HG03135 (cell line): ENCODE measurements around the gene UBA7.
A peak's percentile ranks its signal among the peaks of the same experiment; 100 is the strongest.
"Not testable (repeated sequence)": the region's sequence is repeated elsewhere in the genome, so short reads cannot be mapped to it uniquely, and the experiment has no call there.

Experiments
- ATAC-seq: cut with Tn5 transposase; IDR thresholded peaks from one replicate; pipeline ENCODE4 v1.9.1; 2021; ENCODE audit warnings: mild to moderate bottlenecking, moderate library complexity; ENCODE audit not compliant: unreplicated experiment

Gene UBA7, protein sequence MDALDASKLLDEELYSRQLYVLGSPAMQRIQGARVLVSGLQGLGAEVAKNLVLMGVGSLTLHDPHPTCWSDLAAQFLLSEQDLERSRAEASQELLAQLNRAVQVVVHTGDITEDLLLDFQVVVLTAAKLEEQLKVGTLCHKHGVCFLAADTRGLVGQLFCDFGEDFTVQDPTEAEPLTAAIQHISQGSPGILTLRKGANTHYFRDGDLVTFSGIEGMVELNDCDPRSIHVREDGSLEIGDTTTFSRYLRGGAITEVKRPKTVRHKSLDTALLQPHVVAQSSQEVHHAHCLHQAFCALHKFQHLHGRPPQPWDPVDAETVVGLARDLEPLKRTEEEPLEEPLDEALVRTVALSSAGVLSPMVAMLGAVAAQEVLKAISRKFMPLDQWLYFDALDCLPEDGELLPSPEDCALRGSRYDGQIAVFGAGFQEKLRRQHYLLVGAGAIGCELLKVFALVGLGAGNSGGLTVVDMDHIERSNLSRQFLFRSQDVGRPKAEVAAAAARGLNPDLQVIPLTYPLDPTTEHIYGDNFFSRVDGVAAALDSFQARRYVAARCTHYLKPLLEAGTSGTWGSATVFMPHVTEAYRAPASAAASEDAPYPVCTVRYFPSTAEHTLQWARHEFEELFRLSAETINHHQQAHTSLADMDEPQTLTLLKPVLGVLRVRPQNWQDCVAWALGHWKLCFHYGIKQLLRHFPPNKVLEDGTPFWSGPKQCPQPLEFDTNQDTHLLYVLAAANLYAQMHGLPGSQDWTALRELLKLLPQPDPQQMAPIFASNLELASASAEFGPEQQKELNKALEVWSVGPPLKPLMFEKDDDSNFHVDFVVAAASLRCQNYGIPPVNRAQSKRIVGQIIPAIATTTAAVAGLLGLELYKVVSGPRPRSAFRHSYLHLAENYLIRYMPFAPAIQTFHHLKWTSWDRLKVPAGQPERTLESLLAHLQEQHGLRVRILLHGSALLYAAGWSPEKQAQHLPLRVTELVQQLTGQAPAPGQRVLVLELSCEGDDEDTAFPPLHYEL

DNA sequence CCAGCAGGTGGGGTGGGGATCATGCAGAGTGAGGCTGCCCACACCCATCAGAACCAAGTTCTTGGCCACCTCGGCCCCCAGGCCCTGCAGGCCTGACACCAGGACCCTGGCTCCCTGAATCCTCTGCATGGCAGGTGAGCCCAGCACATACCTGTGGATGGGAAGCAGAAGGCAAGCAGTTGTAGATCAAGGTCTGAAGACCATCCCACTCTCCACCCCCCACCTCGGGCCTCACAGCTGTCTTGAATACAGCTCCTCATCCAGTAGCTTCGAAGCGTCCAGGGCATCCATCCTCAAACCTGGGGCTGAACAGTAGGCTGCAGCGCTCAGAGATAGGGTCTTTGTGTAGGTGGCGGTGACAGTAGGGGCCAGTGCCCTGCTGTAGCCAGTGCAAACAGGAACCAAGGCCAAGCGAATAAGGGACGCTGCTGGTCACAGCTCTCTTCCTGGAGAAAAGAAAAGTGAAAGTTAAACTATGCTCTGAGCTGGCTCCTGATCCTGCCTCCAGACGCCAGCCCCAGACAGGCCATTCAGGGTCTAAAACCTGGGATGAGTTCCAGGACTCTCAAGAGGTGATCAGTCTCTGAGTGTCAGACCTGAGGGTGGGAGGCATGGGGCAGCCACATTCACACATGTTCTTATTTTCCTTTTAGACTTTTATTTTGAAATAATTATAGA, at the start of gene UBA7:
Gene UBA7, minus strand, starts transcription at position 457 of the 678 bp plus-strand sequence. Its CDS starts 166 bp downstream, at position 291.
- ATAC-seq, result no peak

DNA sequence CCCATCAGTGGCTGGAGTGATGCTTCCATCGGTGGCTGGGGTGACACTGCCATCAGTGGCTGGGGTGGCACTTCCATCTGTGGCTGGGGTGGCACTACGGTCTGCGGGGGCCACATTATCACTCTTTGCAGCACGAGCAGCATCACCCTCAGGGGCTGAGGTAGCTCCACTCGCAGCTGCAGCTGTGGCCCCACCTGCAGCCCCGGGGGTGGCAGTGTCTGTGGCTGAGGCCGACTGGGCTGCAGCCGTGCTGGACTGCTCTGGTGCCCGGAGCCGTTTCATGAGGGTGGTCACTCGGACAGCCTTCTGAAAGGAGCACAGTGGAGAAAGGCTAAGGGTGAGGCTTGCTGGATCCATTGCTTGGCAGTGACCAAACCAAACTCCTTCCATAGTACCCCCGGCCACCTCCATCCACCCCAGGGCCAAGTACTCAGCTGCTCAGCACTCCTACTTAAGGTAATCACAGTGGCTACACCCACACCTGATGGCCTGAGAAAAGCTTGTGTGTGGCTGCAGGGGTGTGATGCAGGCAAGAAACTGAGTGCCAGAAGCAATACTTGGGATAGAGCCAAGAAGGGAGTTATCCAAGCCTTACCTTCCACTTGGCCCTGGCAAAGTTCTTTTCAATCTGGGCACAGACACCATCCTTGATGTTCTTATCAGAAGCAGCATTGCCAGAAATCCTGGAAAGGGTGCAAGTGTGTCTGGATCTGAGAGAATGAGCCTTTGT, 46.0 kb upstream of the UBA7 start:
- ATAC-seq, result no peak

GRCh38 chr3:49856181-49857005, 42.6 kb upstream of the UBA7 start, which contains the start of gene TRAIP:
TSS of gene TRAIP (minus strand) at chr3:49856564. CDS start at chr3:49856453, 111 bp downstream.
- peak; percentile 95 for ATAC-seq

- no peak for ATAC-seq
Observed at GRCh38 chr3:49855662-49856061, 41.9 kb upstream of the UBA7 start.

- ATAC-seq, result no peak
Observed at GRCh38 chr3:49845694-49846093, 31.9 kb upstream of the UBA7 start.

GRCh38 chr3:49844464-49845183, 30.9 kb upstream of the UBA7 start:
- ATAC-seq, result no peak

DNA sequence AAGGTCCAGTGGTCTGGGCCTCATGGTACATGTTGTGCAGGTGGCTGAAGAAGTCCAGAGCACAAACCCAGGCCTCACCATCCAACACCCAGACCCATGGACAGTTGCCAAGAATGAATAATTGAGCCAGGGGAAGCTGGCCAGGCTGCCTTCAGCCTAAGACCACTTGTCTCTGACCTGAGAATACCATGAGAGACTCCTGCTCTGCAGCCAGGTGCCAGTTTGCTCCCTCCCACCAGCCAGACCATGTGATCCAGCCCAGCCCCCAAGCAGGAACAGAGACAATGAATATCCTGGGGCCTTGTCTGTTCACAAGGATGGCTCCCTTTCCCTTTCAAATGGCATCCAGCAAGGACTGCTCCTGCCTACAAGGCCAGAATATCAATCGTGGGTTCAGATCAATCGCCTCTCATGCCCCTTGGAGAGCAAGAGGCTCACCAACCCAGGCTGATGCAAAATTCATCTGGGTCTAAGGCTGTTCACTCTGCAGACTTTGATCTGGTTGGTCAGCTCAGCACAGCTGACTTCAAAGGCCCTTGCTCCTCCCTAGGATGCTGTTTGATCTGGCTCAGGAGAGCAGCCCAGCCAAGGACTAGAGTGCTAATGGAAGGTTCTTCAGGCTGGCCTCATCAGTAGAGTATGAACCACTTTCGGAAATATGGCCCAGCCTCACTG, 29.2 kb upstream of the UBA7 start:
- ATAC-seq, result no peak

GRCh38 chr3:49841806-49842205, 28.1 kb upstream of the UBA7 start:
- ATAC-seq, result no peak

DNA sequence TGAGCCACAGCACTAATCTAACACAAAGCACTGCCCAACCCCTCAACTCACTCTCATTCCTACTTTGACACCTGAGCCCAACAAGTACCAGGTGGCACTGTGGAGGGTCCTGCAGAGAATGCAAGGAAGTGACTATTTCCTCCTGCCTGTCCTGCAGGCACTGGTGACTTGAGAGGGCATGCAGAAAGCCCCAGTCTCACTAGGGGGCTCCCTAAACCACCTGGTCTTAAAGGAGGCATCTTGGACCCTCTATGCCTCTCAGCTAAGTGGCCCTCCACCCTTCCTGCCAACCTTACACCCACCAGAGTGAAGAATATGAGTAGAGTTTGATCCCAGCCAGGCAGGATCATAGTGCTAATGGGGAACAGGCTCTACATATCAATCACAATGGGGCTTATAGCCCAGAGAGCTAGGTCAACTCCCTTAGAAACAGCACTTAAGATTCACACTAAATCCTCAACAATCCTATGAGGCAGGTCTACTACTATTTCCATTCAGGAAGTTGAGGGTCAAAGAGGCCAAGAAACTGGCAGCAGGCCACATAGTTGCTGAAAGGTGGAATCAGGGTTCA, 27.5 kb upstream of the UBA7 start:
- ATAC-seq, result no peak

GRCh38 chr3:49840388-49840787, 26.6 kb upstream of the UBA7 start:
- ATAC-seq, result no peak

DNA sequence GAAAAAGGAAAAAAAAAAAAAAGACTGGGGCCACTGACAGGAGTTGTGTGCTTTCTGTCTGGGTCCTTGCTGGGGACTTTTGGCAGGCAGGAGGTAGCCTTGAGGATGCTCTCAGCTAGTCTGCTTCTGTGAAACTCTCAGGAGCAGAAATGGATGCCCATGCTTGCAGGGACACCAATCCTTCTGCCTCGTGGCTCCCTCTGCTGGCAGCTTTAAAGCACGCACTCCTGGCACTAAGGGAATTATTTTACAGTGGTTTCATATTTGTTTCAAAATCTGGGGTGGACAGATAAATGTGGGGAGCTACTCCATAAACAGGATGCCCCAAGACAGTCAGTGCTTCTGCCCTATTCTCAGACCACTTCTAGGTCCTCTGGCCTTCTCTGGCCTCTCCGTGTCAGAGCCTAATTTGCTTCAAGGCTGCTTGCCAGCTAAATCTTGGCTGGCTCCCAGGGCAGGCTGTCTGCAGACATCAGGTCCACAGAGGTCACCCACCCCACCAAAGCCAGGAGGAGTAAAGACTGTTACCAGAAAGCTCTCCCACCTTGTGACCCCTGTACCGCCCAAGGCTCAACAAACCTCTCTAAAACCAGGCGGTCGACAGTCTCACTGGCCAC, 25.5 kb upstream of the UBA7 start:
- no peak for ATAC-seq

DNA sequence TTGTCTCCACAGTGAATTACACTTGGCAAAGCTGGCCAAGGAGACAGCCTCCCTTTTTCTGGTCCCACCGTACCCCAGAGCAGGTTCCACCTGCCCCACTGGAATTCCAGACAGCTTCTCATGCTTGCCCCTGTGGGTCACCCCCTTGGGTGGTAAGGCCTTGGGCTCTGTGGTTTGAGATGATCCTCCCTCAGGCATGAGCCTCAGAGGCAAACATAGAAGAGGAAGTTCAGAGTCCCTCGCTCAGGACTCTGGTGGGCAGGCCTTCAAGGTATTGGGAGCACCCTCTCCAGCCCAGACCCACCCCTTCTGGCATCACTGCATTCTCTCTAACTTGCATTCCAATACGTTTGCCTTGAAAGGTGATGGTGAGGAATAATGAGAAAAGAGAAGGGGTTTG, 17.6 kb upstream of the UBA7 start:
- ATAC-seq, result no peak

- no peak for ATAC-seq
Observed at GRCh38 chr3:49826016-49826415, 12.3 kb upstream of the UBA7 start.

DNA sequence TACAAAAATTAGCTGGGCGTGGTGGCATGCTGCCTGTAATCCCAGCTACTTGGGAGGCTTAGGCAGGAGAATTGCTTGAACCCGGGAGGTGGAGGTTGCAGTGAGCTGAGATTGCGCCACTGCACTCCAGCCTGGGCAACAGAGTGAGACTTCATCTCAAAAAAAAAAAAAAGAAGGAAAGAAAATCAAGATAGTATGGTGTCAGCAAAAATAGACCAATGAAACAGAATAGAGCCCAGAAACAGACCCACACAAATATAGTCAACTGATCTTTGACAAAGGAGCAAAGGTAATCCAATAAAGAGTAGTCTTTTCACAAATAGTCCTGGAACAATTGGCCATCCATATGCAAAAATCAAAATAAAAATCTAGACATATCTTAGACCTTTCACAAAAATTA, 9.4 kb upstream of the UBA7 start:
- not testable (repeated sequence) for ATAC-seq

DNA sequence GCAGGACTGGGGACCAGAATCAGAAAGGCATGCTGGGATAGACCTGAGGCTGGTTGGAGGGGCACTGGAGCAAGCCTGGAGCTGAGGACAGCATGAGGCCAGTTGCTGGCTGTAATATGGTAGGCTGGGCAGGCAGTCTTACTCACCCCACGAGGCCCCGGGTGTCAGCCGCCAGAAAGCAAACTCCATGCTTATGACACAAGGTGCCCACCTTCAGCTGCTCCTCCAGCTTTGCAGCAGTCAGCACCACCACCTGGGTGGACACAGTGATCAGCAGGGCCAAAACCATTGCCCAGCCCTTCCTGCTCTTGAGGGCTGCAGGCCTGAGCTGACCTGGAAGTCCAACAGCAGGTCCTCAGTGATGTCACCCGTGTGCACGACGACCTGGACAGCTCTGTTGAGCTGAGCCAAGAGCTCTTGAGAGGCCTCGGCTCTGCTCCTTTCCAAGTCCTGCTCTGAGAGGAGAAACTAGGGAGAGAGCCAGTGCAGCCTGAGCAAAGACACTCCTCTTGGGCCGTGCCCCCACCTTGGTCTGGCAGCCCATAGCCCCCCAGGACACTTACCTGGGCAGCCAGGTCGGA, 747 bp downstream of the UBA7 start:
- ATAC-seq, result no peak

DNA sequence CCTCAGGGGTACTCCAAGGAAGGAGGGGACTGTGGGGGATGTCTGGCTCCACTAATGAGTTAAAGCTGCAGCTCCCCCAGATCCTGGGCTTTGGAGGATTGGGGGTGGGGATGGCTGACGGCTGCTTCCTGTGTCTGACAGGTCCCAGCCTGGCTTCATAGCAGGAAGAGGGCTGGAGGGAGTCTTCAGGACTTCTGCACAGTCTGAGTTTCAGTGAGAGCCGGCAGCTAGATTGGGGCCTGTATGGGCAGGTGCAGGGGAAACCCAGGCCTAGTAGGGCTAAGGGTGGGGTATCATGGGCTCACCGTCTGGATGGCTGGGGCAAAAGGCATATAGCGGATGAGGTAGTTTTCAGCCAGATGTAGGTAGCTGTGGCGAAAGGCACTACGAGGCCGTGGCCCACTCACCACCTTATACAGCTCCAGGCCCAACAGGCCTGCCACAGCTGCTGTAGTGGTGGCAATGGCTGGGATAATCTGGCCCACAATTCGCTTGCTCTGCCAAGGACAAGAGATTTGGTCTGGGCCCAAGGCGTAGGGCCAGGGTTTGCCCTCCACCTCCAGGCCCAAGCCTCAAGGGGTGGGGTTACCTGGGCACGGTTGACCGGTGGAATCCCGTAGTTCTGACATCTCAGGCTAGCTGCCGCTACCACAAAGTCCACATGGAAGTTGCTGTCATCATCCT, 6.2 kb downstream of the UBA7 start:
- ATAC-seq, result no peak

DNA sequence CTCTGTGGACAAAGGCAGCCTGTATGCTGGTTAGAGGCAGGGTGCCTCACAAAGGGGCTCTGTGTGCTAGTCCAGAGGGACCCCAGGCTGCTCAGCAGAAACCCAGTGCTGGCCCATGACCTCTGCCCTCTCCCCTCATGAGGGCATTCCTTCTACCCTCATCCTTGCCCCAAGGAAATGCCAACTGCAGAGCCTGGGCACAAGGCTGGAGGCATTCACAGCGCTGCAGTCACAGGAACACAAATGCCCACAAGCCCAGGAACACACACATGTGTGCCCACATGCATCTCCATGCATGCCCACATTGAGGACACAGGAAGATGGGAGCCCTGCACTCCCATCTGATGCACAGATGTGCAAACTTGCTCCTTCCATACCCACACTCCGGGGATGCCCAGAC, 6.9 kb downstream of the UBA7 start:
- no peak for ATAC-seq
